ENCODE measurements around the gene CD34. TPM values are rescaled to one million over a fixed set of nuclear protein-coding genes. Genes with fewer than 3 reads are reported as not detected.

Gene CD34
- total RNA-seq, 4 donors from 2014 or later, result 11.1 to 31.1 (median 17.1) TPM

- H3K27me3 ChIP-seq, result no peaks in the 10 kb centered on the region
- H3K27ac ChIP-seq, result no peak overlapping the region
- no peak overlapping the region for H3K4me3 ChIP-seq
- WGBS, result 92% methylated on average over 4 of the region's 4 CpGs
- H3K36me3 ChIP-seq, result no peaks in the 10 kb centered on the region
- H3K4me1 ChIP-seq, result peaks cover 16% of the 10 kb centered on the region
- TF ChIP-seq POLR2A (IDR thresholded peaks at IDR 0.05), result no peak
- TF ChIP-seq, protein P1, sequence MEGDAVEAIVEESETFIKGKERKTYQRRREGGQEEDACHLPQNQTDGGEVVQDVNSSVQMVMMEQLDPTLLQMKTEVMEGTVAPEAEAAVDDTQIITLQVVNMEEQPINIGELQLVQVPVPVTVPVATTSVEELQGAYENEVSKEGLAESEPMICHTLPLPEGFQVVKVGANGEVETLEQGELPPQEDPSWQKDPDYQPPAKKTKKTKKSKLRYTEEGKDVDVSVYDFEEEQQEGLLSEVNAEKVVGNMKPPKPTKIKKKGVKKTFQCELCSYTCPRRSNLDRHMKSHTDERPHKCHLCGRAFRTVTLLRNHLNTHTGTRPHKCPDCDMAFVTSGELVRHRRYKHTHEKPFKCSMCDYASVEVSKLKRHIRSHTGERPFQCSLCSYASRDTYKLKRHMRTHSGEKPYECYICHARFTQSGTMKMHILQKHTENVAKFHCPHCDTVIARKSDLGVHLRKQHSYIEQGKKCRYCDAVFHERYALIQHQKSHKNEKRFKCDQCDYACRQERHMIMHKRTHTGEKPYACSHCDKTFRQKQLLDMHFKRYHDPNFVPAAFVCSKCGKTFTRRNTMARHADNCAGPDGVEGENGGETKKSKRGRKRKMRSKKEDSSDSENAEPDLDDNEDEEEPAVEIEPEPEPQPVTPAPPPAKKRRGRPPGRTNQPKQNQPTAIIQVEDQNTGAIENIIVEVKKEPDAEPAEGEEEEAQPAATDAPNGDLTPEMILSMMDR (IDR thresholded peaks at IDR 0.05), result no peak
- TF ChIP-seq POLR2AphosphoS5 (IDR thresholded peaks at IDR 0.05), result no peak
- no peak for TF ChIP-seq EP300 (IDR thresholded peaks at IDR 0.05)
- H3K9me3 ChIP-seq, result no peaks in the 10 kb centered on the region
- no peak for DNase-seq (ENCODE audit: low spot score in 2 of 2)
Observed at GRCh38 chr1:207956986-207957385, 46.1 kb upstream of the CD34 start.

- Histone ChIP-seq H3K27ac (no peak overlapping the region), H3K9me3 (no peaks in the 10 kb centered on the region), H3K4me1 (peaks cover 9% of the 10 kb centered on the region), H3K27me3 (no peaks in the 10 kb centered on the region), H3K4me3 (no peak overlapping the region), H3K36me3 (no peaks in the 10 kb centered on the region)
- TF ChIP-seq POLR2A (IDR thresholded peaks at IDR 0.05) (no peak), EP300 (IDR thresholded peaks at IDR 0.05) (no peak), POLR2AphosphoS5 (IDR thresholded peaks at IDR 0.05) (no peak)
- TF ChIP-seq, protein P1 (IDR thresholded peaks at IDR 0.05), result no peak
- WGBS, result 100% methylated on average over 1 of the region's 1 CpG
- no peak for DNase-seq (ENCODE audit: low spot score in 2 of 2)
Observed at GRCh38 chr1:207954104-207954503, 43.2 kb upstream of the CD34 start.

- DNase-seq (ENCODE audit: low spot score in 2 of 2), result no peak
- H3K9me3 ChIP-seq, result no peaks in the 10 kb centered on the region
- H3K27me3 ChIP-seq, result no peaks in the 10 kb centered on the region
- H3K27ac ChIP-seq, result no peak overlapping the region
- WGBS, result 52% methylated on average over 4 of the region's 4 CpGs
- no peak for TF ChIP-seq EP300 (IDR thresholded peaks at IDR 0.05)
- TF ChIP-seq, protein P1 (IDR thresholded peaks at IDR 0.05), result no peak
- no peak for TF ChIP-seq POLR2AphosphoS5 (IDR thresholded peaks at IDR 0.05)
- no peak for TF ChIP-seq POLR2A (IDR thresholded peaks at IDR 0.05)
- H3K4me1 ChIP-seq, result peaks cover 5% of the 10 kb centered on the region
- no peak overlapping the region for H3K4me3 ChIP-seq
- H3K36me3 ChIP-seq, result no peaks in the 10 kb centered on the region
Observed at GRCh38 chr1:207952617-207953542, 42.0 kb upstream of the CD34 start.

- no peak for TF ChIP-seq POLR2A (IDR thresholded peaks at IDR 0.05)
- WGBS, result 60% methylated on average over 3 of the region's 3 CpGs
- Histone ChIP-seq H3K27ac (no peak overlapping the region), H3K9me3 (no peaks in the 10 kb centered on the region), H3K36me3 (no peaks in the 10 kb centered on the region), H3K27me3 (no peaks in the 10 kb centered on the region), H3K4me1 (peaks cover 5% of the 10 kb centered on the region), H3K4me3 (no peak overlapping the region)
- no peak for DNase-seq (ENCODE audit: low spot score in 2 of 2)
Observed at GRCh38 chr1:207951652-207952051, 40.7 kb upstream of the CD34 start.

- 73% methylated on average over 2 of the region's 2 CpGs for WGBS
- DNase-seq (ENCODE audit: low spot score in 2 of 2), result no peak
- H3K27me3 ChIP-seq, result no peaks in the 10 kb centered on the region
- H3K4me1 ChIP-seq, result peaks cover 5% of the 10 kb centered on the region
- H3K36me3 ChIP-seq, result no peaks in the 10 kb centered on the region
- TF ChIP-seq POLR2A (IDR thresholded peaks at IDR 0.05), result no peak
- TF ChIP-seq, protein P1 (IDR thresholded peaks at IDR 0.05), result no peak
- no peak for TF ChIP-seq EP300 (IDR thresholded peaks at IDR 0.05)
- TF ChIP-seq POLR2AphosphoS5 (IDR thresholded peaks at IDR 0.05), result no peak
- no peak overlapping the region for H3K4me3 ChIP-seq
- H3K9me3 ChIP-seq, result no peaks in the 10 kb centered on the region
- no peak overlapping the region for H3K27ac ChIP-seq
Observed at GRCh38 chr1:207950750-207951149, 39.8 kb upstream of the CD34 start.
